Measurements from ENCODE around the gene EVX2.

- TF ChIP-seq CTCF (IDR thresholded peaks at IDR 0.05) (no peak), RCOR1 (IDR thresholded peaks at IDR 0.05; ENCODE audit: low read length) (no peak), REST (IDR thresholded peaks at IDR 0.05; ENCODE audit: low read depth, low read length) (no peak), POLR2AphosphoS5 (IDR thresholded peaks at IDR 0.05; ENCODE audit: low read depth, low read length) (no peak)
These were observed 3.0 kb downstream of the EVX2 start for GRCh38 chr2:176080540-176081375.
